Glutamatergic neuron (in vitro differentiated cells): ENCODE measurements around the gene TBX2. TPM values are rescaled to one million over a fixed set of nuclear protein-coding genes. Genes with fewer than 3 reads are reported as not detected.

Source experiments
- DNase-seq: peaks from one replicate; pipeline ENCODE4 v3.0.0; 2022
- H3K27ac Mint-ChIP-seq: one replicate; pipeline ENCODE4 v1.8.0; 2020; ENCODE audit warnings: mild to moderate bottlenecking, mixed read lengths, inconsistent platforms; ENCODE audit not compliant: unreplicated experiment
- H3K27me3 Mint-ChIP-seq: one replicate; pipeline ENCODE4 v1.8.0; 2020; ENCODE audit warnings: mild to moderate bottlenecking, moderate library complexity, mixed read lengths, inconsistent platforms; ENCODE audit not compliant: unreplicated experiment
- H3K36me3 Mint-ChIP-seq: one replicate; pipeline ENCODE4 v1.8.0; 2020; ENCODE audit warnings: mild to moderate bottlenecking, mixed read lengths, inconsistent platforms; ENCODE audit not compliant: unreplicated experiment
- H3K4me1 Mint-ChIP-seq: one replicate; pipeline ENCODE4 v1.8.0; 2020; ENCODE audit warnings: mild to moderate bottlenecking, low read depth, mixed read lengths, inconsistent platforms; ENCODE audit not compliant: unreplicated experiment
- H3K4me3 Mint-ChIP-seq: one replicate; pipeline ENCODE4 v1.8.0; 2020; ENCODE audit warnings: mild to moderate bottlenecking, mixed read lengths, inconsistent platforms; ENCODE audit not compliant: unreplicated experiment
- H3K9me3 Mint-ChIP-seq: one replicate; pipeline ENCODE4 v1.8.0; 2020; ENCODE audit warnings: mild to moderate bottlenecking, moderate library complexity, mixed read lengths, inconsistent platforms; ENCODE audit not compliant: unreplicated experiment
- CTCF ChIP-seq: fragments of 200-600 bp; sonication (generic); IDR thresholded peaks from one replicate; pipeline ENCODE4 v1.5.0; 2021; ENCODE audit not compliant: partially characterized antibody, unreplicated experiment
- total RNA-seq: library from RNA; stranded (reverse); fragmentation: NEBNext Ultra II Directional; extraction: Animal tissue kit (Norgen Biotek cat#: 25700); gene quantifications from one replicate; pipeline ENCODE4 v1.2.1, GENCODE V29; 2021; ENCODE audit not compliant: unreplicated experiment

The TBX2 gene
- total RNA-seq, 1 donor from 2014 or later: 5.4 TPM

DNA sequence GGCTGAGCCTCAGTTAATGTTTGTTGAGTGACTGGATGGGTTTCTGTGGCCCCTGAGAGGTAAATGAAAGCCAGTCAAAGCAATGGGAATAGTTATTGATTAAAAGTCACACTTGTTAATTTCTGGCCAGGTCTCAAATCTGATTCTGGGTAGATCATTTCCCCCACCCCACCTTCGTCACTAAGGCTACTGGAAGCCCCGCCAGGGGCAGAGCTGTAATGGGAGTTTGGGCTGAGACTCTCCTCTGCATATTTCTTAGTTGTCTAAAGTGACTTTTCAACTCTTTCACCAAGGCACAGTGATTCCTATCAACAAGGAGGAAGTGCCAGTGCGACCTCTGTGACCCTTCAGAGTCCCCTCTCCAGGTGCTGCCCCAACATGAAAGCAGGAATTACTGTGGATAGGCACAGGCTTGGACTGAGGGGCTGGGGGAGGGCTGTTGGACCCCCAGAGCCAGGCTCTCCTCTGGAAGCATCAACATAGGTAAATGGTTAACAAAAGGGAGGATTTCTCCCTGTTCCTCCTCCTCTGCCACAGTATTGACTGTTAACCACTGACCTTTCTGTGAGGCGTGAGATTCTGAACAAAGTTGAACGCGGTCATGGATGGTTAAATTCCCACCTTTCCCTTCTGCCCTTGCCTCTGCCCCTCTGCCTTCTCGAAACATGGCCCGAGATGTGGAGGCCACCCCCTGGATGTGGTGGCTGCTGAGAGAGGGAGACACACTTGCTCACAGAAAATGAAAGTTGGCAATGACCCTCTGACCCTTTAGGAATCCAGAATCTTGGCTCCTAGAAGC, 20.8 kb upstream of the TBX2 start:
- no peak for TF ChIP-seq CTCF
- Mint-ChIP-seq H3K4me1 (peaks cover 11% of the 10 kb centered on the region), H3K4me3 (no peak overlapping the region), H3K27ac (no peak overlapping the region), H3K9me3 (peaks cover 4% of the 10 kb centered on the region), H3K27me3 (peaks cover 9% of the 10 kb centered on the region), H3K36me3 (no peaks in the 10 kb centered on the region)
- no peak for DNase-seq

GRCh38 chr17:61379457-61380216, 20.0 kb upstream of the TBX2 start:
- Mint-ChIP-seq H3K4me3 (no peak overlapping the region), H3K27me3 (peaks cover 9% of the 10 kb centered on the region)

DNA sequence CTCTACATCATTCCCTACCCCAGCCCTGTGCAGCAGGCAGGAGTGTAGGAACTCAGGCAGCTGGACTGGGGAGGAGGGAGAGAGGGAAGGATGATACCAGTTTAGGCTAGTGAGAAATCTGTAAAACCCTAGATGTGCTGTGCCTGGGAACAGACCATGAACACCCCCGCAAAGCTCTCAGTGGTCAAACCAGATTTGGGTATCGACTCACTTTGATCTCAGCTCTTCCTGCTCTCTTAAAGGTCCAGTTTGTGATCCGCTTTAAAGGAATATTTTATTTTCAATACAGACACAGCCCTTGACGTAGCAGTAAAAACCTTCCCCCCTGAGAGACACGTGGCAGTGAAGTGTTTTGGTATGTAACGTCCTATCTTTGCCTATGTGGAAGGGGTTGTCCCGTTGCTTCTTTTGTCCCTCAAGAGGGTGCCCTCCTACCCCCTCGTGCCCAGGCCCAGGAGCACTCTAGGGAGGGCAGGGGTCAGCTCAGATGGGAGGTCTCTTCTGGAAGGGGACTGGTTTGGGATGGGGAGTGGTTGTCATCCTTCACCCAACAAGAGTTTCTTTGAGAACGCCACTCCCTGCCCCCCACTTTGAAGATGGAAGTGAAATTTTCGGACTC, 19.3 kb upstream of the TBX2 start:
- Mint-ChIP-seq H3K9me3 (peaks cover 7% of the 10 kb centered on the region), H3K27me3 (peaks cover 9% of the 10 kb centered on the region), H3K4me1 (peaks cover 14% of the 10 kb centered on the region), H3K36me3 (no peaks in the 10 kb centered on the region), H3K4me3 (no peak overlapping the region), H3K27ac (no peak overlapping the region)
- DNase-seq: no peak
- TF ChIP-seq CTCF: no peak

More at GRCh38 chr17:61379457-61380216, 20.0 kb upstream of the TBX2 start:
- H3K4me1 Mint-ChIP-seq: peaks cover 11% of the 10 kb centered on the region
- H3K36me3 Mint-ChIP-seq: no peaks in the 10 kb centered on the region
- DNase-seq: no peak
- H3K9me3 Mint-ChIP-seq: peaks cover 4% of the 10 kb centered on the region
- no peak for TF ChIP-seq CTCF
- no peak overlapping the region for H3K27ac Mint-ChIP-seq

- peak; percentile 60 for DNase-seq
- TF ChIP-seq CTCF: no peak
- Mint-ChIP-seq H3K36me3 (no peaks in the 10 kb centered on the region), H3K4me1 (peaks cover 20% of the 10 kb centered on the region), H3K4me3 (no peak overlapping the region), H3K9me3 (peaks cover 10% of the 10 kb centered on the region), H3K27me3 (peaks cover 12% of the 10 kb centered on the region), H3K27ac (no peak overlapping the region)
Observed at GRCh38 chr17:61380836-61381525, 18.7 kb upstream of the TBX2 start.
